Activated CD4-positive, CD25-positive, alpha-beta regulatory T cell treated with anti-CD3 and anti-CD28 coated beads, Interleukin-2, amount 50 U/mL, for 16 hours (primary cell): ENCODE results near the gene MPC1L.
"Not testable (repeated sequence)": the region's sequence is repeated elsewhere in the genome, so short reads cannot be mapped to it uniquely, and the experiment has no call there.

Experiments
- DNase-seq: peaks from one replicate; pipeline ENCODE4 v3.0.0-alpha.2; 2020; ENCODE audit warnings: low read depth, low spot score

The MPC1L gene

DNA sequence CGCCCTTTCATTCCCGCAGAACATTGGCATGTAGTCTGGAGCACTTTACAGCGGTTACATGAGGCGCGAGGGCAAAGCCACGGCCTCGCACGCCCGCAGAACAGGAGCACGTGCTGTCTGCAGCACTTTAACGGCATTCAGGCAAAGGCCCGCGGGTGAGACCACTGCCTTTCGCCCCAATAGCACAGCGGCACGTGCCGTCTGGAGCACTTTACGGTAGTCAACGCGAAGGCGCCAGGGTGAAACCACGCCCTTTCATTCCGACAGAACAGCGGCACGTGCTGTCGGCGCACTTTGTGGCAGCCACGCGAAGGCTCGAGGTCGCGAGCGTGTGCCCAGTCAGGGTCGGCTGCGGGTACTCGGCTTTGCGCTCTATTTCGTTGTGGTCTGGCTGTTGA, at the start of gene MPC1L:
Gene MPC1L, plus strand, starts transcription at position 290 of the 398 bp plus-strand sequence. CDS start 138 bp downstream, outside the sequence.
- no peak for DNase-seq

DNA sequence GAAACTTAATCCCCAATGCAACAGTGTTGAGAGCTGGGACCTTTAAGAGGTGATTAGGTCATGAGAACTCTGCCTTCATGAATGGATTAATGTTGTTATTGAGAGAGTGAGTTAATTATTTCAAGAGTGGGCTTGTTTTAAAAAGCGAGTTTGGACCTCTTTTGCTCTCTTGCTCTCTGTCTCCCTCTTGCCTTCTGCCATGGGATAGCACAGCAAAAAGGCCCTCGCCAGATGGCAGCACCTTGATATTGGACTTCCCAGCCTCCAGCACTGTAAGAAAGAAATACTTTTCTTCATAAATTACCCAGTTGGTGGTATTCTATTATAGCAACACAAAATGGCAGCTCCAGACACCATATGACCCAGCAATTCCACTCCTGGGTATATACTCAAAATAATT, 49.5 kb upstream of the MPC1L start:
- no peak for DNase-seq

DNA sequence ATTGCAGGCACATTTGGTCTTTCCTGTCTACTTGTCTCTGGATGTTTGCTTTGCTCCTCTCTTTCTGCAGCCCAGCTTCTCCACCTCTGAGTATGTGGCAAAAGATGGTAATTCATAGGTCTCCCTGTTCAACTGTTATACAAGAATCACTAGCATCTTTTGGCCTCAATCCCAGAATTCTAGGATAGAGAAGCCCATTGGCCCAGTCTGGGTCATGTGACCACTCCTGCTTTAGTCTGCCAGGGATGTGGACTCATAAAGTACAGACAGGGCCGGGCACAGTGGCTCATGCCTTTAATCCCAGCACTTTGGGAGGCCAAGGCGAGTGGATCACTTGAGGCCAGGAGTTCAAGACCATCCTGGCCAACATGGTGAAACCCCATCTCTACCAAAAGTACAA, 47.8 kb upstream of the MPC1L start:
- DNase-seq = not testable (repeated sequence)

DNA sequence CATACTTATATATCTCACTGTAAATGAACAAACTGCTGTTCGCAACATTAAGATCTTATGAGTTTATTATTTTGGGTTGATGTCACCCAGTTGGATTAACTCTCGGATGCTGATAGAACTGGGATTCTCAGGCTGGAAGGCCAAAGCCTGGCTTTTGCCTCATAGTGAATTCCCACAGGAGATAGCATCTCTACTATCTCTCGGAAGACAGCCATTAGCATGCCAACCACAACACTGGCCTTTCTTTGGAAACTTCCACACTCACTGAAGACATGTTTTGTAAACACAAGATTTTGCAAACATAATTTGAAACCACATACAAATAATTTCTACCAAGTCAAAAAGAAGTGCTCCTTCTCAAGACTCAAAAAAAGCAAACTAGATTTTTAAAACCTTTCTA, 46.9 kb upstream of the MPC1L start:
- no peak for DNase-seq

DNA sequence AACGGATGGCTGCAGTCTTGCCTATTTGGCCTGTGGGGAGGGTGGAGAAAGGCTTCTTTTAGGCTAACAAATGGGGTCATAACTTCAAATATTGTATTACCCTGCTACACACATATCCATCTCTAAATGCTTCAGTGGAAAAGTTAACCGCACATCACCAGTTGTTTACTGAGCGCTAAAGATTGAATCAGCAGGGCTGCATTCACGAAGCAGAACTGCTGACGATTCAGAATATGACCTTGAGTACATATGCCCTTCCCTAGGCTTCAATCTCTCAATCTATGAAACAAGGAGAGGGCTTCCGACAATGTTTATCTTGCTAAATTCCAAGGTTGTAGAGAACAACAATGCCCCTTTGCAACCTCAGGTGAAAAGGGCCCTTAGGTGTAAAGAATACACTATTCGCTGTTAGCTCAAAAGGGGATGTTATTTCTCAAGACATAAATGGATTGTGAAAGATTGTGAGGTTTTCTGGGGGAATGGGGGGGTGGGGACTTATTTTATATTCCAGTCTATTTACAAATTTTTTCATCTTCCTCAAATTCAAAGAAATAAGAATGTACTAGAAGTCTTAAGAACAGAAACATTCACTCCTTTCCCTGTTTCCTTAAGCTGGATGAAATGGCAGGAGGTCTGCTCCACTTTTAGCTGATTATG, 45.1 kb upstream of the MPC1L start:
- no peak for DNase-seq

DNA sequence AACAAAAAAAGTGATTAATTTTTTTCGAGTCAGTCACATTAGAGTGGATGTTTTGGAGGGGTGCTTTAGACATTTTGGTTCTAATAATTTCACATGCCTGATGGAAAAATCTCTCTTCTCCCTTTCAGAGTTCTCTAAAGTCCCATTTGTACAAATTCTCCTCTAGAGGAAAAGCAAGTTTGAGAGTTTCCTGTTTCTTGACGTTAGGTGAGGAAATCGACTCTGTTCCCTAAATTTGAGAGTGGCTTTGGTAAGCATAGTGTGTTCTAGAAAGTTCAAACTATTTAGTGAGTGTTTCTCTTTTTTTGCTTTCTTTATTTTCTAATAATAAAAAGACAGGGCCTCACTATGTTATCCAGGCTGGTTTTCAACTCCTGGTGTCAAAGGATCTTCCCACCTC, 44.1 kb upstream of the MPC1L start:
- DNase-seq = no peak

DNA sequence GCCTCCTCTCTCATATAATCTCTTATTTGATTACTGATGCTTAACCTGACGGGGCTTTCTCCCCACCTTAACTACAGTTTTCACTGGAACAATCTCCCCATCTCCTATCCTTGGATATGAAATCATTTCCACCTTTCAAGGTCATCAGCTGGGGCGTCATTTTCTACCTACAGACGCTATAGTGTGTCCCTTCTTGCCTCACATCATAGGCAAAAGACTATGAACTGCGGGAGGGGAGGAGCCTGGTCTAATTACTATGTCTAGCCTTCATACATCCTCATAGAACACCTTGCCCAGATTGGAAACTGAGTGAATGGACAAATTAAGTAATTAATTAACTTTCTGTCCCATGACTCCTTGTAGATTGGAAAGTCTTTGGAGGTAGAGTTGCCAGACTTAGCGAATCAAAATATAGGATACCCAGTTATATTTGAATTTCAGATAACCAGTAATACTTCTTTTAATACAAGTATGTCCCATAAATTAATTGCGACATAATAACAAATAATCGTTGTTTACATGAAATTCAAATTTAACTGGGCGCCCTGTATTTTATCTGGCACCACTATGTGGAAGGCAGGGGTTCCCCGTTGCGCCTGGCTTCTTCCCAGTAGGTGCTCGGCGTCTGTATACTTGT, 43.2 kb upstream of the MPC1L start:
- no peak for DNase-seq

DNA sequence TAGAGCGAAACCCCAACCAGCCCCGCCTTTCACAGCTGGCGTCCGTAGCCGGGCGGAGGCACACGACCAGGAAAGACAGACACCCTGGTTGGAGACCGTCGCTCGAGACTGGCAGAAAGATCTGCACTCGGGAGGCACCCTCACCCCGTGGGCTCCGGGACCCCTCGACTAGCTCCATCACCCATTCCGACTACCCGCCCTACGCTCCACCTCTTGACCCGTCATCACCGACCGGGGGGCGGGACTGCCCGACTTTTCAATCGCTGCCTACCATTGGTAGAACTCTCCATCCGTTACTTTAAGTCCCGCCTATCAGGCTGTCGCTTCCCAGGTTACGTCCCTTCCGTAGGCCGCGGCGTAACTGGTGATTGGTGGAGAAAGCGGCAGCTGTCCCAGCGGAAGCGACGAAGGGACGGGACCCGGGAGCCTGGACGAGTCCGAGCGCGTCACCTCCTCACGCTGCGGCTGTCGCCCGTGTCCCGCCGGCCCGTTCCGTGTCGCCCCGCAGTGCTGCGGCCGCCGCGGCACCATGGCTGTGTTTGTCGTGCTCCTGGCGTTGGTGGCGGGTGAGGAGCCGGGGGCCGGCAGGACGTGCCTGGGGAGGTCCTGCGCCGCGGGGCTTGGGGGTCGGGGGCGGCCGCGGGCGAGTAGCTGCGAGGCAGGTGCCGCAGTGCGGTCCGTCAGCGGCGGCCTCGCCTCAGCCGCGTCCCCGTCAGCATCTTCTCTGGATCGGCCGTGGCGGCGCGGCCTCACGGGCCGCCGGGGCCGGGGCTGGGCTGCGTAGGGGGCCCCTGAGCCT, 42.5 kb upstream of the MPC1L start, which contains the start of gene ATP6AP2:
Gene ATP6AP2, plus strand, starts transcription at position 434 of the 799 bp plus-strand sequence. Its CDS starts 96 bp downstream, at position 530.
- DNase-seq = peak; percentile 82

DNA sequence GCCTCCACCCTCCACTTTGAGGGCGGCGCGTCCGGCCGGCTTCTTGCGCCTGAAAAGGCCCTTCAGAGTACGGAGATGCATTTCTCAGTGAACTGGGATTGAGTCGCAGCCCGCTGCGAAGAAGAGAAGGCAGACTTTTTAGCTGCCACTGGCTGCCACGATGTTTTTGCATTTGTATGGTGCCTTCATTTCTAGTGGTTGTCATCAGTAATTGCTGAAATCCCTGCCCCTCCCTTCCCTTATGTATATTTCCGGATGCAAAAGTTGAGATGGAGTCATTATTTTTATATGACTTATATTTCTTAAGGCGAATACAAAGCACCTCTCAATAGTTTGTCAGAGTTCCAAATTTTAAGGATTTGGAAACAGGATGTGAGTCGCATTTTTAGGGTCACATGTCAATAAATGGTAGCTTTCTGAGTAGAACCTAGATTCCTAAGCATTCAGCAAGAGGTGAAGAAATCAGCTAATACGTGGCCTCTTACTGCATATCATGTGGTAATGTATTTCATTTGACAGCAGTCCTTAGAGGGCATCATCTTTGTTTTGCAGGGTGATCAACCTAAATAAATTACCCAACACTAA, 41.8 kb upstream of the MPC1L start:
- no peak for DNase-seq

DNA sequence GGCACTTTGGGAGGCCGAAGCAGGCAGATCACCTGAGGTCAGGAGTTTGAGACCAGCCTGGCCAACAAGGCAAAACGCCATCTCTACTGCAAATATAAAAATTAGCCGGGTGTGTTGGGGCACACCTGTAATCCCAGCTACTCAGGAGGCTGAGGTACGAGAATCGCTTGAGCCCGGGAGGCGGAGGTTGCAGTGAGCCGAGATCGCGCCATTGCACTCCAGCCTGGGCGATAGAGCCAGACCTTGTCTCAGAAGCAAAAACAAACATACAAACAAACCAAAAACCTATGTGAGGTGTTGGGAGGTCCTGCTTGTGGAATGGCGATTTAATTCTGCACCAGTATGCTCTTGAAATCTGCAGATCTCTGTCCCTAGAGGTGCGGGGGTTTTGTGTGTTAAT, 41.0 kb upstream of the MPC1L start:
- not testable (repeated sequence) for DNase-seq

DNA sequence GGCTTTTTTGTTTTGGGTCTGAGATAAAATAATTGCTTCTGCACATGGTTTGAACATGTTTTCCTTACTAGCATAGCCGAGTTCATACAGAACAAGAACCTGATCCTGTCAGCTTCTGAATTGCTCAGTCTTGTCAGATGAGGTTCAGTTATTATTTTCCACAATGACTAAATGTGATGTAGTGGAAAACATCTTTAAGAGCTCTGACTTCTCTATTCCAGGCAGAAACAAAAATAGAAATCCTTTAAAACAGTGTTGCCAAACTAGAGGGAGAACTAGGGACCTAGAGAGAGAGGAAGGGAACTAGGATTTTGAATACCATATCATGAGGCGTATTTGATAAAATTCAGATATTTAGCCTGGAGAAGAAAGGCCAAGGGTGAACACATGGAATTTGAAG, 40.4 kb upstream of the MPC1L start:
- no peak for DNase-seq

DNA sequence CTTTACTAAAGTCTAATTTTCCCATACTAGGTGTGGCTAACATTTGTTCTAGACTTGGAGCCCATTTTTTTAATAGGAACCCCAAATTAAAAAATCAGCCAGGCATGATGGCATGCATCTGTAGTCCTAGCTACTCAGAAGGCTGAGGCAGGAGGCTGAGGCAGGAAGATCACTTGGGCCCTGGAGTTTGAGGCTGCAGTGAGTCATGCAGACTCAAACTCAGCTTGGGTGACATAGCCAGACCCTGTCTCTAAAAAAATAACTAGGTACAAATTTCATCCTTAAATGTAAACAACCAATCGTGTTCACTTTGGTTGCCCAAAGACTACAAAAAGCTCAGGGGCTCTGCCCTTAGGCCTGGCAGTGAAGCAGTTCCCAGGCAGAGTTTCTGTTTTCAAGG, 35.6 kb upstream of the MPC1L start:
- DNase-seq = not testable (repeated sequence)

DNA sequence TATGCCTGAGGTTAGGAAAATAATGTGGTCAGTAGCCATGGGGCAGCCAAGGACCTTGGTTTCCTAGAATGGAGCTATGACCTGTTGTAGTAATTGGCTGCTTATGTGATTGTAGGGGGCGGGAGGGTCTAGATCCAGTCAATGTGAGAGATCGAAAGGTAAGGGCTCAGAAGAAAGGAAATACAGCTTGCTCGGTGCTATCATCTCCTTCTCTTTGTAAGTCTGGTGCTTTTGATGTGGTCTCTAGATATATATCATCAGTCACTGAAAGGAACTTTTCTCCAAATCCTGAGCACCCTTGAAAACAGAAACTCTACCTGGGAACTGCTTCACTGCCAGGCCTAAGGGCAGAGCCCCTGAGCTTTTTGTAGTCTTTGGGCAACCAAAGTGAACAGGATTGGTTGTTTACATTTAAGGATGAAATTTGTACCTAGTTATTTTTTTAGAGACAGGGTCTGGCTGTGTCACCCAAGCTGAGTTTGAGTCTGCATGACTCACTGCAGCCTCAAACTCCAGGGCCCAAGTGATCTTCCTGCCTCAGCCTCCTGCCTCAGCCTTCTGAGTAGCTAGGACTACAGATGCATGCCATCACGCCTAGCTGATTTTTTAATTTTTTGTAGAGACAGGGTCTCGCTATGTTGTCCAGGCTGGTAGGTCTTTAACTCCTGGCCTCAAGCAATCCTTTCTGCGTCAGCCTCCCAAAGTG, 33.5 kb upstream of the MPC1L start:
- DNase-seq = not testable (repeated sequence)

DNA sequence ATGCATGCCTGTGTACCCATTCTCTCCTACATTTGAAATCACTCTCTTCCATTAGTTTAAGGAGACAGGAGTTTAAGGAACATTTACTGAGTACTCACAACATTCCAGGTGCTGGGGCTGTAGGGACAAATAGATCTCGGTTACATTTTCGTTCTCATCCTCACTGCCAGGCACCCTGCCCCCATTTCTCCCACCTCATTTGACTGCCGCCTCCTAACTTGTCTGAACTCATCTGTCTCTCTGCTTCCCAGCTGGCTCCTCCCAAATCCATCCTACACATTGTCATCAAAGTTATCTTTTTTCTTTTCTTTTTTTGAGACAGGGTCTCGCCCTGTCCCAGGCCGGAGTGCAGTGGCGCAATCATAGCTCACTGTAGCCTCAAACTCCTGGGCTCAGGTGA, 19.8 kb upstream of the MPC1L start:
- DNase-seq = no peak

DNA sequence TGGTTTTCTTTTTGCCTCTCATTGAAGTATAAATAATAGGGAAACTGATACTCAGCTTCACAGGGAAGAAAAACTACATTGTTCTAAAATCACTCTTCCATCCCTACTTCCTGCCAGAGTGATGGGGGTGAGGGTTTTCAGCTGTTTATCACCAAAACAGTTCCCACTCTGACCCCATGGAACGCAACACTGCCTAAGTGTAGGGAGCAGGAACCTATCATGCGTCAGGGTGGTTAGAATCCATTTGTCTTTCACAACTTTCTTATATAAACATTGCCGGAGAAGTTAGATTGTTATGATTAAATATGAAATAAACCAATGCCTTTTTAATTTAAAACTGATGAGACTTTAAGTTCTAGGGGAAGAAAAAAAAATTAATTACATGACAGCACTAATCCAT, 15.8 kb upstream of the MPC1L start:
- DNase-seq = no peak

DNA sequence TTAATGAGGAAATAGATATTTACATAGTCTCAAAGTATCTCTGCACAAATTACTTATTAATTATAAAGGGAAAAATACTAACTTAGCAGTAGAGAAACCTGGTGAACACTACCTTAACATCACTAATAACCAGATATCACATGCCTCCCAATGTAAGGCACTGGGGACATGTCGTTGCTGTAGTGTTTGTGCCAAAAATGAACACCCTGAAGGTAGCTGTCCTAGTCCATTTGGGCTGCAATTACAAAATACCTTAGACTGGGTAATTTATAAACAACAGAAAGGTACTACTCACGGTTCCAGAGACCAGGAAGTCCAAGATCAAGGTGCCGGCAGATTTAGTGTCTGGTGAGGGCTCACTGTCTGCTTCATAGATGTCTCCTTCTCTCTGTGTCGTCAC, 10.7 kb upstream of the MPC1L start:
- no peak for DNase-seq

DNA sequence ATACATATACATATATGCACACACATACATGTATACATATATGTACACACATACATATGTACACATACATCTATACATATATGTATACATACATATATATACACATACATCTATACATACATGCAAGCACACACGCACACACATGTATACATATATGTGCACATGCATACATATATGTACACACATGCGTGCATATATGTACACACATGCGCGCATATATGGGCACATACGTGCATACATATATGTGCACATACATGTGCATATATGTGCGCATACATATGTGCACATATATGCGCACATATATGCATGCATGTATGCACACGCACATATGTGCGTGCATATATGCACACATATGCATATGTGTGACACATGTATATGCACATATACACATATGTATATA, 7.3 kb upstream of the MPC1L start:
- DNase-seq = no peak

DNA sequence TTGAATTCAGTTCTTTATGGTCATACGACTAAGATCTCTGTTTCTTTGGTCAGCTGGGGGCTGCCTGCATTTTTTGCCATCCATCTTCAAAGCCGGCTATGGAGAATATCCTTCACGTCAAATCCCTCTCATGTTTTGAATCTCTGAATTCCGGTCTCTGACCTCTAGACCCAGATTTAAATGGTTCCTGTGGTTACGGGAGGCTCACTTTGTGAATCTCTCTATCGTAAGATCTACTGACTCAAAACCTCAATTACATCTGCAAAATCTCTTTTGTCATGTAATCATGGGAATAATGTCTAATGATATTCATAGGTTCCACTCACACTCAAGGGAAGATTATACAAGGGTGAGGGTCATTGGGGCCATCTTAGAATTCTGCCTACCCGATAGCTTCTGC, 5.7 kb upstream of the MPC1L start:
- no peak for DNase-seq

DNA sequence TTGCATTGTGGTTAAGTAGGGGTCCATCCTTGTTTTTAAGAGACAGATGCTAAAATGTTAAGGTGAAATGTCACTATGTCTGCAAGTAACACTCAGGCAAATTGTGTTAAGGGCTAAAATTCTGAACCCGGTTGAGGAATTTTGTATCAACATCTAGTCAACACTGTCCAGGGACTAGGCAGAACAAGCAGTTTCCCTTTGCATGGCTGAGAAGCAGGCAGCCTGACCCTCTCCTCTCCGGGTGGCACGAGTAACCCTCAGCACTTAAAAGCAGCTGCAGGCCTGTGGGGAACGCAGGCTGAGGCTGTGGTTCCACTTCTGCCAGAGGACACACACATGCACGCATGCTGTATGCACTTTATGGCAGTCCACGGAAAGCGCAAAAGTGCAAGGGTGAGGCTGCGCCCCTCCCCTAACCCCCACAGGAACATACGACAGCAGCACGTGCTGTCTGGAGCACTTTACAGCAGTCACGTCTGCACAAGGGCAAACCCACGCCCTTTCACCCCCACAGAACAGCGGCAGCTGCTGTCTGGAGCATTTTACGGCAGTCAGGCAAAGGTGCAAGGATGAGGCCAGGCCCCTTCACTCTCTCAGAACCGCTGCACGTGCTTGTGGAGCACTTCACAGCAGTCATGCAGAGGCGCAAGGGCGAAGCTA, 619 bp upstream of the MPC1L start:
- DNase-seq = no peak

DNA sequence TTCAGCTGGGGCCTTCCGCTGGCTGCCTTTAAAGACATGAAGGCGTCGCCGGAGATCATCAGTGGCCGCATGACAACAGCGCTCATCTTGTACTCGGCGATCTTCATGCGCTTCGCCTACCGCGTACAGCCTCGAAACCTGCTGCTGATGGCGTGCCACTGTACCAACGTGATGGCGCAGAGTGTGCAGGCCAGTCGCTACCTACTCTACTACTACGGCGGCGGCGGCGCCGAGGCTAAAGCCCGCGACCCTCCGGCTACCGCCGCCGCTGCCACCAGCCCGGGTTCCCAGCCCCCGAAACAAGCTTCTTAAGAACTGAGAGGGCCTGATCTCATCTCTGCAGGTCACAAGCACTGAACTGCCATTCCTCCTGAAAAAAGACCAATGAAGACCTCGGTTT, 437 bp downstream of the MPC1L start:
- no peak for DNase-seq

DNA sequence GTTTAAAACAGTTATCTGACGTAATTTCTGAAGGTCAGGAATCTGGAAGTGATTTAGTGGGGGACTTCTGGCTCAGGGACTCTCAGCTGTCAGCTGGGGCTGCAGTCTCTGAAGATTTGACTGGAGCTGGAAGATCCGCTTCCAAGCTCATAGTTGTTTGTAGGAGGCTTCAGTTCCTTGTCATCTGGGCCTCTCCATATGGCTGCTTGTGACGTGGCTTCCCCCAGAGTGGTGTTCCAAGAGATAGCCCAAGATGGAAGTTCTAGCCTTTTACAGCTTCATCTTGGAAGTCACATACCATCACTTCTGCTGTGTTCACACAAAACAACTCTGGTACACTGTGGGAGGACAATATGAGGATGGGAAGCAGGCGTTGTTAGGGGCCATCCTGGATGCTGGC, 2.1 kb downstream of the MPC1L start:
- no peak for DNase-seq
